HCEC 1CT (cell line): Measurements from ENCODE around the gene MYLK4.

ENCODE experiments used
- DNase-seq: peaks from one replicate; pipeline ENCODE4 v3.0.0-alpha.2; 2017

Gene MYLK4

GRCh38 chr6:2624177-2624576, 126.5 kb downstream of the MYLK4 start:
- no peak for DNase-seq

GRCh38 chr6:2623295-2623694, 127.4 kb downstream of the MYLK4 start:
- DNase-seq: no peak

- DNase-seq: no peak
Observed at GRCh38 chr6:2622671-2623070, 128.1 kb downstream of the MYLK4 start.

- DNase-seq: no peak
Observed at GRCh38 chr6:2619651-2620050, 131.1 kb downstream of the MYLK4 start.

GRCh38 chr6:2617729-2618128, 133.0 kb downstream of the MYLK4 start:
- no peak for DNase-seq

GRCh38 chr6:2616811-2617210, 133.9 kb downstream of the MYLK4 start:
- no peak for DNase-seq

GRCh38 chr6:2615251-2615650, 135.5 kb downstream of the MYLK4 start:
- no peak for DNase-seq

- DNase-seq: no peak
Observed at GRCh38 chr6:2614846-2615245, 135.9 kb downstream of the MYLK4 start.

- DNase-seq: no peak
Observed at GRCh38 chr6:2614155-2614554, 136.6 kb downstream of the MYLK4 start.
